HG03280 (cell line): ENCODE results near the gene FIGNL2.

Experiments used
- ATAC-seq: cut with Tn5 transposase; IDR thresholded peaks from one replicate; pipeline ENCODE4 v1.9.1; 2021; ENCODE audit warnings: mild to moderate bottlenecking, moderate library complexity; ENCODE audit not compliant: unreplicated experiment

FIGNL2 gene

DNA sequence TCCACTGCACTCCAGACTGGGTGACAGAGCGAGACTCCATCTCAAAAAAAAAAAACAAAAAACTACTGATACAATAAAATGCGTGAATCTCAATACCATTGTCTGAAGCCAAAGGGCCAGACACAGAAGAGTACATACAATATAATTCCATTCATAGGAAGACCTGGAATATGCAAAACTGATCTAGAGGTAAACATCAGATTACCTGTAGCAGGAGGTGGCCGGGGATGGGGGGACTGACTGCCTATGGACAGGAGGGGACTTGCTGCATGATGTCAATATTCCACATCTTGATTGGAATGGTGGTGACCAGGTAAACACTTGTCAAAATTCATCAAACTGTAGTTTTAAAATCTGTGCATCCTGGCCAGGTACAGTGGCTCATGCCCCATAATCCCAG lies 12.5 kb upstream of the FIGNL2 start:
- no peak for ATAC-seq

DNA sequence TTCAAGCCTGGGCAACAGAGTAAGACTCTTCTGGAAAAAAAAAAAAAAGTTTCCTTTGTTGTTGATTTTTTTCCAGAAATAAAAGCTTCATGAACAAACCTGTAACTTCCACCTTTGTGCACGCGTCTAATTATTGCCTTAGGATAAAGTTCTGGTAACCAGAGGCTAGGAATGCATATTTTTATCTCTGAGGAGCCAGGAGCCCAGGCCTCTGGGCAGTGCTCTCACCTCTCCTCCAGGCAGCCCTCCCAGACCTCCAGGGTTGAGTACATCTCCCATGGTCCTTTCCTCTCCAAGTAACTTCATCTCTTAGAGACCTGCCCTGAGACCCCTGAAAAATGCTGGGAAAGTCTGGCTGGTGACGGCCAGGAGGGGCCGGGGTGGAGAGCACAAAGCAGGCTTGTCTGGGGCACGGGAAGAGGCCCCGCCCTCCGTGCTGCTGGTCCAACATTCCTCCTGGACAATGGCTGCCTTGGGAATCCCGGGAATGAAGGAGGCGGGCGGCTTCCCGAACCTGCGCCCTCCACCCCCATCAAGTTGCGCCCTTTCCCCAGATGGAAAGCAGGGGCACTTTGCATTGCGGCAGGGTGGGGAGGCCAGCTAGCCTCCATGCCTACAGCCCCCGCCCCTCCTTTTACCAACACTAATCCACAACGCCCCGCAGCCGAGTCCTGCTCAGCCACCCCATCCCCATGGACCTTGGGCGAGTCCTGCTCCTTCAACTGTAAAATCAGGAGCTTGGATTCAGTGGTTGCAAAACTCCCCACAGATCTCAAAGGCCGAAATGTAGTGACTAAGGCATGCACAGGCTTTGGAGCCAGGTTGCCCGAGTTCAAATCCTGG lies 7.3 kb upstream of the FIGNL2 start:
- ATAC-seq: no peak

DNA sequence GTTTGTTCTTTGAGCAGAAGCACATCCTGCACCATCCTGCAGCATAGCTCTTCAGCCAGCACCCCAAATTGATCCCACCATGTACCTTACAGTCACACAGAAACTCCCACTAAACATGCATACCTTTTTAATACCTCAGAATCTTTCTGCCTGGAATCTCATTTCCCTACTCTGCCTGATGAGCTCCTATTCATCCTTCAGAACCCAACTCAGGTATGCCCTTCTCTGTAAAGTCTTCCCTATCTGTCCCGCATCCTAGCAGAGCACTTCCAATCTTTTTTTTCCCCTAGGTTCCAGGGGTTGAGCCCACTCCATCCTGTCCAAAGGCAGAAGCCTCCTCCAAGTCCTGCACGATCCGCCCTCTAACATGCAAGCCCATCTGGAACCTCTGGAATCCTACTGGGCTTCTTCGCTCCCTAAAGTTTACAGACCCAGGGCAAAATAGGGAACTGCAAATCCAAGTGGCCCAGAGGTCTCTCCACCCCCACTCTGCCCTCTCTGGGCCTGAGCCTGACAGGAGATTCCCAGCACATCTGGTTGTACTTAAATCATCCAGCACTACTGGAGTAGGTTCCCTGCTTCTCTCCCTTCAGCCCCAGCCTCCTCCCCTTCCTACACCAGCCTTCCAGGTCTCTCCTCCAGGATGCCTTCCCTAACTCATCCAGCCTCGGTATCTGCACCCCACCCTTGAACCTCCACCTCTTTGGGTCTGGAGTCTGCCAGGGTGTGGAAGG lies 4.1 kb upstream of the FIGNL2 start:
- ATAC-seq: no peak

DNA sequence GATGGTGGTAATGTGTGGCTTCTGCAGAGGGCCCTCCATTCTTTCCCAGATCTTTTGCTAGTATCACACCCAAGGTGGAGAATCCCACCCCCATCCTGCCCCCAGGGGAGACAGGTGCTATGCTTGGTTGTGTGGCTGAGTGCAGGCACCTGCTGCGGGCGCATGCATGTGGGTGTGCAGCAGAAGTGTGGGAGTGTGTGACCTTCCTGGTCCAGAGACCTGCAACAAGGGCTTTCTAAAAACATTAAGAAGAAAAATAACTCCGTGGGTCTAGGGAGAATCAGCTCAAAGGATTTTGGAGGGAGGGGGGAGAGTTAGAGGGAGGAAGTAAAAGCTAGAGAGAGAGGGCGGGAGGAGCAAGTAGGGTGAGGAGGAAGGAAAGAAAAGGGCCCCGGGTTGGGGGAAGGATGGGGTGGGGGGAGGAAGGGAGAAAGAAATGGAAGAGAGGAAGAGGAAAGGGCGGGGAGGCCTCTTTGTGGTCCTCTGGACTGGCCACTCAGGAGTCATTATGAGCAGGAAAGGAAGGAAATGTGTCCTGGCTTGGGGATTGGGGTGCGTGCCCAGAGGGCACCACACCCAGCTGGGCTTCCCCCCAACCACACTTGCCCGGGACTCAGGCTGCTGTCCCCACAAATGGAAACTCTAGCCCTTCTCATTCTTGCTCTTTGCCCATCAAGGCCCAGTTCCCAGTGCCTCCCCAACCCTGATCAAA lies 3.1 kb upstream of the FIGNL2 start:
- no peak for ATAC-seq

DNA sequence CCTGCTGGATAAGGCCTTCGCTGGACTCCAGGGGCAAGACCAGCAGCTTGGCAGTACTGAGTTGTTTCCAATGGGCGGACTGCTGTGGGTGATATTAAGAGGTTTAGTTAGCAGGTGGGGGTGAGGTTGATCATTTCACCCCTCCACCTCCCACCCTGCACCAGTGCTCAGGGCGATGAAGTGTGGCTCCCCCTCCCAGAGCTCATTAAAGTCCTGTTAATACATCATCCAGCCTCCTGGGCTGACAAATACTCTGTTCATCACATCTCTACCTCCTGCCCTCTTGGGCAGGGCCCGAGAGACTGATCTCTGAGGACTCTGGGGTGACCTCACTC lies 2.4 kb upstream of the FIGNL2 start:
- ATAC-seq: no peak

DNA sequence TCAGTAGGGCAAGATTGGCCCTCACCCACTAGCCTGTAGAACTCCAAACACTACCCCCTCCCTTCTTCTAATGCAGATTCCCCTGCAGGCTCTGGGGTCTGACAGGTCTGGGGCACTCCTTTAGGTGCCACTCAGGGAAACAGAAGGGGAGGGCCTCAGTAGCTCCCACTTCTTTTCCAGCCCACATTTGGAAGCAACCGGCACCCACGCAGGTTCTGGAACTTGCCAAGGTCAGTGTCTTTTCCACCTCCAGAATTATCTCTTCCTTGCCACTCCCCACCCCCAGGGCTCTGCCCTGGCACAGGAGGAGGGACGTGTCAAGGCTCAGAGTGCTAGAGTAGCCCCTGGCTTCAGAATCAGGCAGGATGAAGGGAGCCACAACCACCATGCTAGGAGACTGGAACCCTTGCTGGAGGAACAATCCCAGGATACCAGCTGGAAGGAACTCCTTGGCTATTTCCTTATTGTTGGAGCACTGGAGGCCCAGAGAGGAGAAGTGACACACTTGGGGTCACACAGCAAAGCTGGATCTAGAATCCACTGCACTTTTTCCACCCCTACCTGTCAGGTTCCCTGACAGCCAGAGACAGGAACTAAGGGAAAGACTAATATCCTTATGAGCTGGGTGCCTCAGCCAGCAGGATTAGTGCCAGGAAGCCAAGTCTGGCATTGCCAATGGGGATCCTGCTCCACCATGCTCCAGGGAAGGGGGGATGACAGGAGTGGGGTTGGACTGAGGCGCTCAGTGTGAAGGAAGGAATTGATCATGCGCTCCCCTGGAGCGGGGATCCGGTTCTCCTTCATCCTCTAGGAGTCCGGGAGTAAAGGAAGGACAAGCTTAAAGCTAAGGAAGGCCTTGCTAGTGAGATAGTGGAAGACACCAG lies 1.8 kb upstream of the FIGNL2 start:
- no peak for ATAC-seq

DNA sequence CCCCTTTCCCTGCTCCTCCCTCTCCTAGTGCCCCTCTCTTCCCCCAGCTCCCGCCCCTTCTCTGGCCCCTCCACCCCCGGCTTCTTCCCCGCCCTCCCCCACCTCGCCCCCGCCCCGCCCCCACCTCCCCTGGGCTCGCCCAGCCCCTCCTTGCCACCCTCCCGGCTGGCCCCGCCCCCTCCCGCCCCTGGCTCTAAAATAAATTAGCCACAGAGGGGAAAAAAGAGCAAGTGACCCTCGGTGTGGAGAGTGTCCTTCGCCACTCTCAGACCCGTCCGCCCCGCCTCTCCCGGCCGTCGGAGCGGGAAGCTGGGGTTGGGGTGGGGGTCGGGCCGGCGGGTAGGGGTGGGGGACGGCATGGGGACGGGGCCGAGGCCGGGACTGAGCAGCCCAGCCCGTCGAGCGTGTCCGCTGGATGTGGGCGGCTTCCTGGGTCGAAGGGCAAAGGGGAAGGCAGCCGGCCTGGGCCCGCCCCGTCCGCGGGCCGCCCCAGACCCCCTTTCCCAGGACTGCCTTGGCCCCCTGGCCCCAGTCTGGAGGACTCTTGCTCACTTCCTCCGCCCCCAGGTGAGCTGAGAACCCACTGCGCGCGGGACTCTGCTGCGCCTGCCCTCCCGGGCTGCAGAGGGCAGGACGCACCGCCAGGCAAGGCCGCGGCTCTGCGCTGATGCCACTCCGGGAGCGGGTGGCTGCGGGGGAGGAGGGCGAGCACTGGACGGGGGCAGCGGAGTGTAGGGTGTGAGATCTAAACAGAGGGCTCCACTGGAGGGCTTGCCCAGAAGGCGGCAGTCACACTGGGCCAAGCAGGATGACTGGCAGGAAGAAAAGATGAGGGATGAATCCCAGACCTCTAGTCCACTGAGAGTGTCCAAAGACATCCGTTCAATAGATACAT lies 570 bp upstream of the FIGNL2 start:
- ATAC-seq: no peak

DNA sequence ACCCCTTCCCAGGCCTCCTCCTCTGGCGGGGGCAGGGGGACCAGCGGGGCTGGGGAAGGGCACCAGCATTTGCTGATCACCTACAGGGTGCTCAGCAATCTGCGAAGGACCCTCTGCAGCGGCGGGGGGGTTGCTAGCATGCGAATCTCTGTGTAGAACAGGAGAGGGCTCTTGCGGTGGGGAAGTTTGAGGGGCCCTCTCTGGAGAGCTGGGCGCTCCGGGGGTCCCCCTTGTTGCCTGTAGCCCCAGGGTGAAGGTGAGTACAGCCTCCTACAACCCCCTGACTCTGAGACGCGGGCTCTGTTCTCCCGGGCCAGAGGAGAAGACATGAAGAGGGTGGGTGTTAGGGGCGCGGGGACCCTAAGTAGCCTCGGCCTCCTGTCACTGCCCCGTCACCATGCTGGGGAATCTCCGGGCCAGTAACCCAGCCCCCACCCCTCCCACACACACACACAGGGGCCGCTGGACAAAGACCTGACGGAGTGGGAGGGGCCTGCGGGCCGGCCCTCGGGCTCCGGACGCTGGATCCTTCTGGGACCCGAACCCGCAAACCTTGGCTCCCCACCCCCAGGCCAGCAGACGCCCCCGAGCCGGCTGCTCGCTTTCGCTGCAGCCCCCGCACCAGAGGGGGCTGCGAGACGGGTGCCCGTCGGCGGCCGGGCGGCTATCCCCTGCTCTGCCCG lies 734 bp downstream of the FIGNL2 start:
- no peak for ATAC-seq

DNA sequence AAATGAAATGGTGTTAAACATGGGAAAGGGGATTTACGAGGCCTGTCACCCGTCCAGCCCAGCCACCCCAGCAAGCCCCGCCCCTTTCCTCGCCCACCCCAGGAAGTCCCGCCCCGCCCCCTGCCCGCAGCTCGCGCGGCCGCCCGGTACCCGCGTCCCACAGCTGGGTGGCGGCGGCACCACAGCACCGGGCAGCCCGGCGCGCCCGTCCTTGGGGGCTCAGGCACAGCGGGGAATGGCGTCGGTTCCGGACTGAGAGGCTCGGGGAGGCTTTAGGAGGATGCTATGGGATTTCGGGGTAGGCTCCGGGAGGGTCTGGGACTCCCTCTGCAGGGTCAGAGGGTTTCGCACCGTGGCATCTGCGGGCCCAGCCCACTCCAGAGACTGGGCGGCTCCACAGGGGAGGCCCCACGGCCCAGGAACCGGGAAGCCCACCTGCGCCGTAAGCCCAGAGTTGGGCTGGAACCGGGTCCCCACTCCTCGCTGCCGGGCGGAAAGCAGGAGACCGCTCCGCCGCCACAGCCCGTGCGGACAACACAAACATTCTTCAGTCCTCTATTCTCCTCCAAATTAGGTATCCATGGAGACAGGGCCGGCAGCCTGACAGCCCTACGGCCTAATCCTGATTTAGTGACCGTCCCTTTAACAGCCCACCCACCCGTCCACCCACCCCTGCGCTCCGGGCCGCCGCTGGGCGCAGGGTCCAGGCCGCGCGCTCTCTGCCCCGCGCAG lies 1.4 kb downstream of the FIGNL2 start:
- no peak for ATAC-seq

DNA sequence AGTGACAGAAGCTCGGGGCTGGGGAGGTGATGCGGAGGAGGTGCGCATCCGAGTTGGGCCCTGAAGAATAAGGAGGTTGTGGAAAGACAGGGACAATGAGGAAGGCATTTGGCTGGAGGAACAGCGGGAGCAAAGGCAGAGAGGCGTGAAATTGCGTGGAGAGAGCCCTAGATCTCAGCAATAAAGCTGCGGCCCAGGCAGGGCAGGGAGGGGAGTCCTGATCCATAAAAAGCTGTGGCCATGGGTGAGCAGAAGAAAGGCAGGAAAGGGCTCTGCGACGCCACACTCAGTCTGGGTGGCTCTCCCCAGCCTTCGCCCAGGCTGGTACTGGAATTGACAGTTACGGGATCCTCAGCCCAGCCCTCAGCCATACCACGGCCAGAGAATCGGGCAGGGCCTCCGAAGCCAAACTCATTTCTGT lies 2.2 kb downstream of the FIGNL2 start:
- no peak for ATAC-seq

DNA sequence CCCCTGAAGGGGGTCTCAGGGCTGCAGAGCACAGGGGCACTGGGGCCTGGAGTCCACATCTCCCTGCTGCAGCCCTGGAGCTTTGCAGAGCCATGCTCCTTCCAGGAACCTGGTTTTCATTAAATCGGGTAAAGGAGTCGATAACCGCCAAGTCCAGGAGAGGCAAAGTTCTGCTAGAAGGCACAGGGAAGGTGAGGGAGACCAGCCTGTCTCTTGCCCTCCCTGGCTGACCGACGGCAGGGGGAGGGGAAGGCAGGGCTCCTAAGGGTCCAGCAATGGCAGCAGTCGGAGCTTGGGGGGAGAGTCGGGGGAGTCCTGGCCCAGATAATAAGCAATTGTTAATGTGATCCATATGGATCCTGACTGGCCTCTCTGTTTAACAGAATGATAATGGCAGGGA lies 3.0 kb downstream of the FIGNL2 start:
- ATAC-seq: no peak

DNA sequence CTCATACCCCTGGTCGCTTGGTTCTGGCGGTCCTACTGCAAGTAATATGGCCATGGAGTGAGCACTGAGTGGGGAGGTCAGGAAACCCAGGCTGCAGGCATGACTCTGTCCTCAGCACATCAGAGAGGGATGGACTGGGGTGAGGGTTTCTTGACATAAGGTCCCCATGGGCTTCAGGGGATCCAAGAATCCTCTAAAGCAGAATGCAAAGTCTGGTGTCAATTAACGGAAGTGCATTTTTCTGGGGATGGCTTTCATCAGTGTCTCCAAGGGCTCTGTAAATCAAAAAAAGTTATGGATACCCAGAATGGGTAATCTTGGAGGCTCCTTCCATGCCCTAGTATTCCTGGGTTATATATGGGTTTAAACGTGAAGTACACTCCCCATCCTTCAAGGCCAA lies 3.7 kb downstream of the FIGNL2 start:
- no peak for ATAC-seq

DNA sequence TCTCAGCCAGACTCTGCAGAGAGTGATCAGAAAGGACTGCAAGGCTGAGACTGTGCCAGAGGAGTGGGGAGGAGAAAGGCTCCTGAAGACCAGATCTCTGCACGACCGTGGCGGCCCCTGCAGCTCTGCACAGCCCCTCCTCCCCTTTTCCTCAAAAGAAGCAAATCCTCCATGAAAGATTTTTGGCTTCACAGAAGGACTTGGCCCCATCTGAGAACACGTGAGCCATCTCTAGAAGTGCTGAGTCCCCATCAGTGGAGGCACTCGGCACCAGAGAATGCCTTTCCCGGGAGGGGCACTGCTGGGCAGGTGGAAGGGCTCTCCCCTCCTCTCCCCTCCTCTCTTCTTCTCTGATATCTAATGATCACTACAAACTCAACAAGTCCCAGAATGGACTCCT lies 6.8 kb downstream of the FIGNL2 start:
- no peak for ATAC-seq

DNA sequence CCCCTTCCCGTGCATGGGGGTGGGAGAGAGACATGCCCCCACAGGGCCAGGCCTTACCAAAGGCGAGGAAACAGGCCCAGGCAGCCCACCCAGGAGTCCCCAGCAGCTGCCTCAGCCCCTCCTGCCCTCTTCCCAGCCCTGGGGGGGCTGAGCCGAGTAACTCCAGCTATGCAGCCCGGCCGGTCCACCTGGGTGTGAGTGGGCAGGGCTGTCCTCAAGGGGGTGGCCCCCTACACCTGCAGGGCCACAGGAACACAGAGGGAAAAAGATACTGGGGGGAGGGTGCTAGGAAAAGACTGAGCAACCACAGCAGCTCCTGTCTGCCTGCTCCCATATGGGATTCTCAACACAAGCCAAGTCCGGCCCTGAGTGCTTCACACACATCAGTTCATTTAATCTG lies 7.6 kb downstream of the FIGNL2 start:
- ATAC-seq: no peak

DNA sequence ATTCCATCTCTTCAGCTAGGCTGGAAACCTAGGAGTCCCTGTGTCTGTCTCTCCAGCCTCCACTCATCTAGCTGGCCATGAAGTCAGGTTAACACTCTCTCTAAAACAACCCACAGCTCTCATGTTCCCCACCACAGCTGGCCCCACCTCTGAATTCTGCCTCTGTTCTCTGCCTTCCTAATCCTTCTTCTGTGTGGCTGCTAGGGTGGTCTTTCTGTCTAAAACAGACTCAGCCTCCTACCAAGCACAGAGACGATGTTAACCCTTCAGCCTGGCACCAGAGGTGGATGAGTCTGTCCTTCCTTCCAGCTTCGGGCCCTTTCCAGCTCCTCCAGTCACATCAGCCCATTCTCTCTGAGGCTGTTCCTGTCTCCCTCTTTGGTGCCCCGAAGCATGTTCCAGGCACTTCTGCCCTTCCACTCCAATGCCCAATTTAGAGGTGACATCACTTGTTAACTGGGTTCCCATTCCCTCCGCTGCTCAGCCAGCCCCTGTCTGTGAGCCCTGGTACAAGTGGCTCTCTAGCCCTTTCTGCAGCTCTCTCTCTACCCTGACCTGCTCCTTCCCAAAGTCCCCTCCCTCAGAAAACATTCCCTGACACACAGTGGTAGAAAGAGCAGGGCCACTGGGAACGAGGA lies 9.1 kb downstream of the FIGNL2 start:
- ATAC-seq: no peak

DNA sequence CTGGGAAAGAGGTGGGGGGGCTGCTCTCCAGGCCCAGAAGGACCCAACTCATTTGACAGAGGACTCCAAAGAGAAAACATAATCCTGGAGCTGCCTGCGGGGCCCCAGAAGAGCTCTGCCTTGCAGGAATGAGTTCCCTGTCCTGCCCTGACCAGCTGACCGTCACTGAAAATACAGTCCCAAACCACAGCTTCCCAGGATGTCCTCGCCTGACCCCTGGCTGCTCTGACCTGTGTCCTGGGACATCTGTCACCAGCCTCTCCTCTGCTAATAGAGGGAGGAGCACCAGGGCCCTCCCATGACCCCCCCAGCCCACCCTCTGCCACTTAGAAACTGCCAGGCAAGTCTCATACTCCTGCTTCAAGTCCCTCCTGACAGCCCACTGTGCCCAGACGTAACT lies 9.8 kb downstream of the FIGNL2 start:
- ATAC-seq: no peak

DNA sequence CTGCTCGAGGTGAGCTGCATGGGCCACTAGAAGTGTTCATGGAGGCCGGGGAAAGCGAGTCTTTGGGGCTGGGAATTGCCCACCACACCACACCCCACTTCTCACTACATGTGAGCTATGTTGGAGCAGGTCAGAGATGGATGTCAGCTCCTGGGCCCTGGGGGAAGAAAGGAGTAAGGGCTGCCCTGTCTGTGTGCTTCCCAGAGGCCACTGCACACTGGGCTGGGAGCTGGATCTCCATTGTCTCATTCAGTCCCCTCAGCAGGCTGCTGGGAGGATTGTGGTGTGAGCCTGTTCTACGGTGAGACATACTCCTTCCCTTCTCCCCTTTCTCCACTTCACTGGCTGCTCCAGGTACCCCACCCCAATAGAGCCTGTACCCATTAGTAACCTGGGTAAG lies 10.5 kb downstream of the FIGNL2 start:
- no peak for ATAC-seq

DNA sequence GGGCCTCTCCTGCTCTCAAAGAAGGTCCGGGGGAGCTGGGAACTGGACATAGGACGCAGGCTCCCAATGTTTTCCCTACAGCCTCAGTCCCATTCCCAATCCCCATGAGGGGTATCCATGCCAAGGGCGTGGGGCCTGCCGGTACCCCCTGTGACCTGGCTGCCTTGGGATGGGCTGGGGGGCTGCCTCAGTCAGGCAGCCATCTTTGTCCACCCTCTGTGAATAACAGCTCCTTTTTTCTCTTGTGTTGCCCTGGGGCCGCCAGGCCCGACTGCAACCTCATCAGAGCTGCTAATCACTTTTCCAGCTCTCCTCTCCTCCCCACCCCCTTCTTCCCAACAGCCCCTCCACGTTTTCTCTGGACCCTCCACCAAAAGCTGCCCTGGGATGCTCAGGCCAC lies 11.2 kb downstream of the FIGNL2 start:
- ATAC-seq: no peak
